ENCODE measurements around the gene DIPK1B.

GRCh38 chr9:136681029-136681428 lies 31.3 kb upstream of the DIPK1B start:
- TF ChIP-seq, protein P1, sequence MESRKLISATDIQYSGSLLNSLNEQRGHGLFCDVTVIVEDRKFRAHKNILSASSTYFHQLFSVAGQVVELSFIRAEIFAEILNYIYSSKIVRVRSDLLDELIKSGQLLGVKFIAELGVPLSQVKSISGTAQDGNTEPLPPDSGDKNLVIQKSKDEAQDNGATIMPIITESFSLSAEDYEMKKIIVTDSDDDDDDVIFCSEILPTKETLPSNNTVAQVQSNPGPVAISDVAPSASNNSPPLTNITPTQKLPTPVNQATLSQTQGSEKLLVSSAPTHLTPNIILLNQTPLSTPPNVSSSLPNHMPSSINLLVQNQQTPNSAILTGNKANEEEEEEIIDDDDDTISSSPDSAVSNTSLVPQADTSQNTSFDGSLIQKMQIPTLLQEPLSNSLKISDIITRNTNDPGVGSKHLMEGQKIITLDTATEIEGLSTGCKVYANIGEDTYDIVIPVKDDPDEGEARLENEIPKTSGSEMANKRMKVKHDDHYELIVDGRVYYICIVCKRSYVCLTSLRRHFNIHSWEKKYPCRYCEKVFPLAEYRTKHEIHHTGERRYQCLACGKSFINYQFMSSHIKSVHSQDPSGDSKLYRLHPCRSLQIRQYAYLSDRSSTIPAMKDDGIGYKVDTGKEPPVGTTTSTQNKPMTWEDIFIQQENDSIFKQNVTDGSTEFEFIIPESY (IDR thresholded peaks at IDR 0.05), result no peak
- TF ChIP-seq MYC (IDR thresholded peaks at IDR 0.05; ENCODE audit: insufficient read depth, insufficient read length, insufficient replicate concordance, low read length, severe bottlenecking) (no peak), PKNOX1 (IDR thresholded peaks at IDR 0.05) (no peak), JUND (IDR thresholded peaks at IDR 0.05; ENCODE audit: low read depth, low read length) (no peak), BCLAF1 (IDR thresholded peaks at IDR 0.05) (no peak), POLR2A (IDR thresholded peaks at IDR 0.05; ENCODE audit: low read depth, low read length) (no peak), CTCF (IDR thresholded peaks at IDR 0.05 in 2 of 3, conservative IDR thresholded peaks at IDR 0.05 in 1 of 3; ENCODE audit: control insufficient read depth in 2 of 3, extremely low read depth in 1 of 3, insufficient read depth in 1 of 3, low read depth in 3 of 3, low read length in 3 of 3) (no peak), EZH2 (IDR thresholded peaks at IDR 0.05; ENCODE audit: borderline replicate concordance, control insufficient read depth, low read depth, low read length) (no peak), POLR2AphosphoS5 (IDR thresholded peaks at IDR 0.05; ENCODE audit: low read length) (no peak)
- TF ChIP-seq, protein P2, sequence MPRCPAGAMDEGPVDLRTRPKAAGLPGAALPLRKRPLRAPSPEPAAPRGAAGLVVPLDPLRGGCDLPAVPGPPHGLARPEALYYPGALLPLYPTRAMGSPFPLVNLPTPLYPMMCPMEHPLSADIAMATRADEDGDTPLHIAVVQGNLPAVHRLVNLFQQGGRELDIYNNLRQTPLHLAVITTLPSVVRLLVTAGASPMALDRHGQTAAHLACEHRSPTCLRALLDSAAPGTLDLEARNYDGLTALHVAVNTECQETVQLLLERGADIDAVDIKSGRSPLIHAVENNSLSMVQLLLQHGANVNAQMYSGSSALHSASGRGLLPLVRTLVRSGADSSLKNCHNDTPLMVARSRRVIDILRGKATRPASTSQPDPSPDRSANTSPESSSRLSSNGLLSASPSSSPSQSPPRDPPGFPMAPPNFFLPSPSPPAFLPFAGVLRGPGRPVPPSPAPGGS (IDR thresholded peaks at IDR 0.05; ENCODE audit: borderline replicate concordance, insufficient read depth, low read depth, low read length, poor library complexity, severe bottlenecking), result no peak

Measured in GM12878 (cell line).